Esophagus muscularis mucosa (tissue), 4 donors: ENCODE data around the gene KRTAP10-7. TPM values are rescaled to one million over a fixed set of nuclear protein-coding genes. Genes with fewer than 3 reads are reported as not detected.

Source experiments
- DNase-seq: peaks from one replicate; pipeline ENCODE4 v3.0.0-alpha.2; 2017; ENCODE audit errors: extremely low spot score
- H3K27ac ChIP-seq, 4 donors: fragments of 200-600 bp; sonication (generic); replicated peaks in 1 of 4; 1 replicate in 3 of 4; 2 replicates in 1 of 4; pipeline ENCODE4 v1.5.1; 2016 to 2019; ENCODE audit warnings: mild to moderate bottlenecking in 1 of 4
- H3K27me3 ChIP-seq, 4 donors: fragments of 200-600 bp; sonication (generic); one replicate each; pipeline versions ENCODE4 v1.5.1 to v1.6.0; 2016 to 2019
- H3K36me3 ChIP-seq, 4 donors: fragments of 200-600 bp; sonication (generic); one replicate each; pipeline ENCODE4 v1.5.1; 2016 to 2019
- H3K4me1 ChIP-seq, 4 donors: fragments of 200-600 bp; sonication (generic); one replicate each; pipeline ENCODE4 v1.5.1; 2016 to 2019
- H3K4me3 ChIP-seq, 4 donors: fragments of 200-600 bp; sonication (generic); 1 replicate in 2 of 4; 2 replicates in 2 of 4; pipeline ENCODE4 v1.5.1; 2016 to 2019; ENCODE audit warnings: mild to moderate bottlenecking in 4 of 4, moderate library complexity in 1 of 4
- H3K9me3 ChIP-seq, 4 donors: fragments of 200-600 bp; sonication (generic); 1 replicate in 3 of 4; 2 replicates in 1 of 4; pipeline ENCODE4 v1.5.1; 2016 to 2019
- EP300 ChIP-seq: sonication (generic); formaldehyde crosslinking; IDR thresholded peaks from one replicate; pipeline ENCODE4 v1.6.1; 2017; ENCODE audit warnings: antibody characterized with exemption
- POLR2A ChIP-seq: fragments of 450-650 bp; IDR thresholded peaks from one replicate; pipeline ENCODE4 v1.6.1; 2017; ENCODE audit warnings: antibody characterized with exemption, moderate library complexity, mild to moderate bottlenecking, low read depth
- POLR2AphosphoS5 ChIP-seq, 2 donors: sonication (generic); formaldehyde crosslinking; IDR thresholded peaks; one replicate each; pipeline ENCODE4 v1.6.1; 2017; ENCODE audit warnings: antibody characterized with exemption in 2 of 2
- WGBS: methylation state at CpG from one replicate; pipeline ENCODE4 v1.1.5; 2018; 5-methylcytosine and 5-hydroxymethylcytosine counted together
- intact Hi-C: fragments of 100-400 bp; cut with DNase I; formaldehyde crosslinking; loops from one replicate; pipeline ENCODE4 v1.15.1; 2023
- total RNA-seq, 4 donors: library from RNA; depleted of rRNA; stranded (reverse); fragments of >200 nt; gene quantifications; one replicate each; pipeline versions ENCODE4 v1.1.0 to v1.2.1, GENCODE V29; 2016
- TF ChIP-seq, protein P1 (sequence below), 3 experiments: fragments of 200-600 bp in 2 of 3; fragments of 450-650 bp in 1 of 3; sonication (generic) in 2 of 3; IDR thresholded peaks; one replicate each; pipeline ENCODE4 v1.5.1; 2017 to 2019; ENCODE audit warnings: antibody characterized with exemption in 3 of 3, mild to moderate bottlenecking in 2 of 3, moderate library complexity in 1 of 3

Gene KRTAP10-7
- total RNA-seq, 4 donors from 2014 or later: not detected

DNA sequence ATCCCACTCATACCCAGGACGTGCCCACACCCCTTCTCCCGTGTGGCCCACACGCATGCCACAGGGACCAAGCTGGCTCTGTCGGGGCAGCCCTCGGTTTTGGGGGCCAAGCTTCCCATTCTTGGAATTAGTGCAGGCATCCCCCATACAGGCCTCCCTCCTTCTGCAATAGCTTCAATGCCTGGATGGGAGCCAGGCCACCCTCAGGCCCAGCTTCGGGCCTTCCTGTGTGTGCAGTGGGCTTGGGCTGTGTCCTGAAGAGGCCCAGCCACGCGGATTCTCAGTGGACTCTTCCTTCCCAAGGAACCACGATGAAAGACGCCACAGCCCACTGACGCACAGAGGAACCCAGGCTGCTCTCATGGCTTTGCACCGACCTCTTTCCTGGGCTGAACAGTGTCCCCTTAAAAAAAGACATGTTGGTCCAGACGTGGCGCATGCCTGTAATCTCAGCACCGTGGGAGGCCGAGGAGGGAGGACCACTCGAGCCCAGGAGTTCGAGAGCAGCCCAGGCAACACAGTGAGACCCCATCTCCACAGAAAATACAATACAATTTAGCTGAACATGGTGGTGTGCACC lies 49.2 kb downstream of the KRTAP10-7 start:
- no peak for TF ChIP-seq EP300
- TF ChIP-seq POLR2AphosphoS5 (IDR thresholded peaks at IDR 0.05): no peak
- no peak for TF ChIP-seq POLR2A
- TF ChIP-seq, protein P1, sequence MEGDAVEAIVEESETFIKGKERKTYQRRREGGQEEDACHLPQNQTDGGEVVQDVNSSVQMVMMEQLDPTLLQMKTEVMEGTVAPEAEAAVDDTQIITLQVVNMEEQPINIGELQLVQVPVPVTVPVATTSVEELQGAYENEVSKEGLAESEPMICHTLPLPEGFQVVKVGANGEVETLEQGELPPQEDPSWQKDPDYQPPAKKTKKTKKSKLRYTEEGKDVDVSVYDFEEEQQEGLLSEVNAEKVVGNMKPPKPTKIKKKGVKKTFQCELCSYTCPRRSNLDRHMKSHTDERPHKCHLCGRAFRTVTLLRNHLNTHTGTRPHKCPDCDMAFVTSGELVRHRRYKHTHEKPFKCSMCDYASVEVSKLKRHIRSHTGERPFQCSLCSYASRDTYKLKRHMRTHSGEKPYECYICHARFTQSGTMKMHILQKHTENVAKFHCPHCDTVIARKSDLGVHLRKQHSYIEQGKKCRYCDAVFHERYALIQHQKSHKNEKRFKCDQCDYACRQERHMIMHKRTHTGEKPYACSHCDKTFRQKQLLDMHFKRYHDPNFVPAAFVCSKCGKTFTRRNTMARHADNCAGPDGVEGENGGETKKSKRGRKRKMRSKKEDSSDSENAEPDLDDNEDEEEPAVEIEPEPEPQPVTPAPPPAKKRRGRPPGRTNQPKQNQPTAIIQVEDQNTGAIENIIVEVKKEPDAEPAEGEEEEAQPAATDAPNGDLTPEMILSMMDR (IDR thresholded peaks at IDR 0.05): no peak
- 87% methylated on average over 12 of the region's 18 CpGs for WGBS
- Histone ChIP-seq H3K36me3 (no peaks in the 10 kb centered on the region), H3K27ac (no peak overlapping the region), H3K9me3 (peaks cover 0 to 9% (median 4%) of the 10 kb centered on the region in 4 donors), H3K4me1 (no peaks in the 10 kb centered on the region), H3K4me3 (no peak overlapping the region), H3K27me3 (peaks cover 0 to 67% (median 0%) of the 10 kb centered on the region in 4 donors)
- peak; percentile 60 for DNase-seq
- intact Hi-C loops: no loop called here

DNA sequence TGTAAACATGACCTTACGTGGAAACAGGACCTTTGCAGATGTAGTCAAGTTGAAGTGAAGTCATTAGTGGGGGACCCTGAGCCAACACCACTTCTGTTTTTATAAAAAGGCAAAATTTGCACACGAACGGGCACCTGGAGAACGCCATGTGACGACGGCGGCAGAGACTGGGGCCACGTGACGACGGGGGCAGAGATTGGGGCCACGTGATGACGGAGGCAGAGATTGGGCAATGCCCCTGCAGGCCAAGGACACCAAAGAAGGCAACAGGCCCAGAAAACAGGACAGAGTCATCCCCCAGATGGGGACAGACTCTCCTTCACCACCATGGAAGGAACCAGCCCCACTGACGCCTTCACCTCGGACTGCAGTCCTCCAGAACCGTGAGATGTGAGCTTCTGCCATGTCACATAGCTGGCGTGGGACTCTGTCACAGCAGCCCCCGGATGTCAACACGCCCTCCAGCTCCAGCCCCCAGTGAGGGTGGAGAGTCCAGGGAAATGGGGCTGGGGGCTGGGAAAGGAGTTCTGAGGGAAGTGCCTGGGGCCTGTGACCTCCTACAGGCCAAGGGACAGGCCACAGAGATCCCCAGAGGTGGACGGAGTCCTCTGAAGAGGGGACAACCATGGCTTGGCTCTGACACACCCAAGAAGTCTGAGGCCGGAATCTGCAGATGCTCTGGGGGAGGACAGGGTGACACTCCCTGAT lies 50.0 kb downstream of the KRTAP10-7 start:
- H3K4me3 ChIP-seq: no peak overlapping the region
- no peaks in the 10 kb centered on the region for H3K36me3 ChIP-seq
- 91% methylated on average over 20 of the region's 20 CpGs for WGBS
- intact Hi-C loops: no loop called here
- peaks cover 0 to 70% (median 0%) of the 10 kb centered on the region in 4 donors for H3K27me3 ChIP-seq
- TF ChIP-seq, protein P1 (IDR thresholded peaks at IDR 0.05): no peak
- TF ChIP-seq POLR2AphosphoS5 (IDR thresholded peaks at IDR 0.05): no peak
- no peak for TF ChIP-seq POLR2A
- TF ChIP-seq EP300: no peak
- peak; percentile 91 for DNase-seq
- H3K27ac ChIP-seq: no peak overlapping the region
- H3K4me1 ChIP-seq: no peaks in the 10 kb centered on the region
- peaks cover 0 to 1% (median under 1%) of the 10 kb centered on the region in 4 donors for H3K9me3 ChIP-seq

DNA sequence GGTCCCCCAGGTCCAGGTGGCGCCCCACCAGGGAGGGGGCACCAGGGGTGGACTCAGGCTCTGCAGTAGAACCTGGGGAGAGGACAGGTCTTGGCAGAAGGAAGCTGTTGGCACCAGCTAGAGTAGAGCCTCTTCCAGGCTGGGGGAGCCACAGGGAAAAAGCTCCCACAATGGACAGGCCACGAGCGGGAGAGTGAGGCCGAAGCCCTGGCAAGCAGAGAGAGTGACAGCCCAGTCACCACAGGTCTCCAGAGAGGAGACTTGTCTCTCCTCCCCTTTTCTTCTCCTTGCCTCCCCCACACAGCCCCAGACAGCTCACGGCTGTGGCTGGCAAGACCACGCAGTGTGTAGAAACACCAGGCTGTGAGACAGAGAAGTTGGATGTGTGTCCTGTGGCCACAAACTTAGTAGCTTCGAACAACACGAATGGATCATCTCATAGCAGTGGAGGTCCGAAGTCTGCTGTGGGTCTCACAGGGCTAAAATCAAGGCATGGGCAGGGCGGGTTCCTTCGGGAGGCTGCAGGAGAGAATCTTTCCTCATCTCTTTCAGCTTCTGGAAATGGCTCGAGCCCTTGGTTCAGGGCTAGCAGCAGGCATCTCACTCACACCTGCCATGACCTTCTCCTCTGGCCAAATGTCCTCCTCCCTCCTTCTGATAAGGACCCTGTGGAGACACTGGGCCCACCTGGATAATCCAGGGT lies 50.7 kb downstream of the KRTAP10-7 start:
- no peaks in the 10 kb centered on the region for H3K36me3 ChIP-seq
- H3K9me3 ChIP-seq: peaks cover 0 to 3% (median 1%) of the 10 kb centered on the region in 4 donors
- intact Hi-C loops: no loop called here
- peak; percentile 89 for DNase-seq
- 93% methylated on average over 11 of the region's 12 CpGs for WGBS
- no peak overlapping the region for H3K27ac ChIP-seq
- H3K4me1 ChIP-seq: no peaks in the 10 kb centered on the region
- TF ChIP-seq, protein P1 (IDR thresholded peaks at IDR 0.05): no peak
- no peak for TF ChIP-seq EP300
- TF ChIP-seq POLR2A: no peak
- no peak for TF ChIP-seq POLR2AphosphoS5 (IDR thresholded peaks at IDR 0.05)
- H3K4me3 ChIP-seq: no peak overlapping the region
- H3K27me3 ChIP-seq: peaks cover 0 to 70% (median 0%) of the 10 kb centered on the region in 4 donors

Other genes with a start within 250 kb of the KRTAP10-7 start
- 1 to 10 TPM; 1.6 to 3.5 (median 2.7) TPM for gene TRPM2, start 247.0 kb upstream of the KRTAP10-7 start, total RNA-seq
- gene LRRC3, start 145.1 kb upstream of the KRTAP10-7 start, total RNA-seq: 1 to 10 TPM; 3.3 to 6.6 (median 5.3) TPM
- not detected for gene KRTAP10-1, start 60.4 kb upstream of the KRTAP10-7 start, total RNA-seq
- not detected for gene KRTAP10-2, start 49.1 kb upstream of the KRTAP10-7 start, total RNA-seq
- gene KRTAP10-3, start 41.8 kb upstream of the KRTAP10-7 start, total RNA-seq: not detected
- gene KRTAP10-4, start 26.9 kb upstream of the KRTAP10-7 start, total RNA-seq: not detected
- gene KRTAP10-5, start 20.0 kb upstream of the KRTAP10-7 start, total RNA-seq: not detected
- not detected for gene KRTAP10-6, start 8.1 kb upstream of the KRTAP10-7 start, total RNA-seq
- not detected for gene KRTAP10-8, start 11.5 kb downstream of the KRTAP10-7 start, total RNA-seq
- not detected for gene KRTAP10-9, start 26.5 kb downstream of the KRTAP10-7 start, total RNA-seq
- gene KRTAP10-10, start 36.8 kb downstream of the KRTAP10-7 start, total RNA-seq: not detected
- not detected for gene KRTAP10-11, start 45.8 kb downstream of the KRTAP10-7 start, total RNA-seq
- gene KRTAP12-4, start 54.1 kb downstream of the KRTAP10-7 start, total RNA-seq: not detected
- not detected for gene KRTAP12-3, start 57.3 kb downstream of the KRTAP10-7 start, total RNA-seq
- not detected for gene KRTAP12-2, start 66.3 kb downstream of the KRTAP10-7 start, total RNA-seq
- not detected for gene KRTAP12-1, start 81.6 kb downstream of the KRTAP10-7 start, total RNA-seq
- gene KRTAP10-12, start 96.6 kb downstream of the KRTAP10-7 start, total RNA-seq: not detected
- under 1 TPM in 2 of 4 donors, not detected in 2; under 0.01 to 0.23 TPM for gene TSPEAR, start 111.0 kb downstream of the KRTAP10-7 start, total RNA-seq
- gene UBE2G2, start 201.2 kb downstream of the KRTAP10-7 start, total RNA-seq: 100 to 1,000 TPM in 1 of 4 donors, 10 to 100 TPM in 3; 74.4 to 174 (median 81.7) TPM
- 10 to 100 TPM; 46.1 to 52.2 (median 48.6) TPM for gene SUMO3, start 217.5 kb downstream of the KRTAP10-7 start, total RNA-seq